PC-9 (cell line): ENCODE measurements around the gene NTN4. TPM values are rescaled to one million over a fixed set of nuclear protein-coding genes. Genes with fewer than 3 reads are reported as not detected.

Experiments used
- BruUV-seq: library from RNA; stranded (reverse); fragments of 400-500 nt; replicated peaks from 2 replicates; lab custom pipeline; 2021; lab: Mats Ljungman, UMichigan
- CTCF ChIA-PET: fragments of 300-600 bp; sonication (Branson Sonifier 250); formaldehyde crosslinking; loops from one replicate; lab custom pipeline; 2022; ENCODE audit warnings: antibody characterized with exemption; lab: Charles Lee
- POLR2A ChIA-PET: fragments of 300-600 bp; sonication (Branson Sonifier 250); formaldehyde crosslinking; loops from one replicate; lab custom pipeline; 2022; ENCODE audit warnings: antibody characterized with exemption; ENCODE audit not compliant: unreplicated experiment; lab: Charles Lee
- DNase-seq, 2 experiments: peaks; one replicate each; pipeline versions ENCODE4 v3.0.0 to v3.0.0-alpha.2; 2015 to 2022; ENCODE audit warnings: mixed read lengths in 1 of 2
- H2AFZ ChIP-seq: fragments of 200-600 bp; sonication (generic); 2 replicates; pipeline ENCODE4 v1.8.1; 2017; ENCODE audit warnings: antibody characterized with exemption
- H3F3A ChIP-seq: fragments of 200-600 bp; sonication (generic); 2 replicates; pipeline ENCODE4 v1.8.1; 2017; ENCODE audit warnings: antibody characterized with exemption, mild to moderate bottlenecking, low read depth; ENCODE audit not compliant: insufficient read depth
- H3K27ac ChIP-seq: fragments of 200-600 bp; sonication (generic); 2 replicates; pipeline ENCODE4 v1.6.1; 2016; ENCODE audit warnings: mixed run types
- H3K27me3 ChIP-seq: fragments of 200-600 bp; sonication (generic); 2 replicates; pipeline ENCODE4 v1.6.1; 2016; ENCODE audit warnings: low read depth, mixed run types; ENCODE audit not compliant: insufficient read depth
- H3K36me3 ChIP-seq: fragments of 200-600 bp; sonication (generic); 2 replicates; pipeline ENCODE4 v1.6.1; 2016; ENCODE audit warnings: low read depth, mixed run types
- H3K4me1 ChIP-seq: fragments of 200-600 bp; sonication (generic); replicated peaks from 2 replicates; pipeline ENCODE4 v1.6.1; 2016; ENCODE audit warnings: mixed run types; ENCODE audit not compliant: insufficient read depth
- H3K4me2 ChIP-seq: fragments of 200-600 bp; sonication (generic); 2 replicates; pipeline ENCODE4 v1.6.1; 2017; ENCODE audit warnings: mixed run types
- H3K4me3 ChIP-seq: fragments of 200-600 bp; sonication (generic); 2 replicates; pipeline ENCODE4 v1.6.1; 2016; ENCODE audit warnings: mixed run types
- H3K79me2 ChIP-seq: fragments of 200-600 bp; sonication (generic); 2 replicates; pipeline ENCODE4 v1.6.1; 2017; ENCODE audit warnings: low read depth, mixed run types
- H3K9me2 ChIP-seq: fragments of 200-600 bp; sonication (generic); 2 replicates; pipeline ENCODE4 v1.8.1; 2017; ENCODE audit warnings: mild to moderate bottlenecking; ENCODE audit not compliant: insufficient read depth
- H3K9me3 ChIP-seq: fragments of 200-600 bp; sonication (generic); 2 replicates; pipeline ENCODE4 v1.8.1; 2016; ENCODE audit warnings: low read depth; ENCODE audit not compliant: insufficient read depth
- H4K20me1 ChIP-seq: fragments of 200-600 bp; sonication (generic); 2 replicates; pipeline ENCODE4 v1.8.1; 2017; ENCODE audit not compliant: insufficient read depth
- EZH2 ChIP-seq: fragments of 200-600 bp; sonication (generic); IDR thresholded peaks from 2 replicates; pipeline ENCODE4 v1.8.0; 2017; ENCODE audit warnings: antibody characterized with exemption, low read depth
- intact Hi-C: fragments of 100-400 bp; cut with micrococcal nuclease; formaldehyde crosslinking; loops from one replicate; pipeline ENCODE4 v1.10.0; 2022; ENCODE audit not compliant: unreplicated experiment
- total RNA-seq: library from RNA; stranded (reverse); gene quantifications from 2 replicates; pipeline ENCODE4 v1.2.3, GENCODE V29; 2021
- TF ChIP-seq, protein P1 (sequence below): fragments of 200-600 bp; sonication (generic); conservative IDR thresholded peaks from 2 replicates; pipeline ENCODE4 v1.6.1; 2017; ENCODE audit warnings: mixed run types, antibody characterized with exemption, mild to moderate bottlenecking, moderate library complexity

NTN4 gene
- total RNA-seq, 1 experiment from 2014 or later: 41.5 TPM

DNA sequence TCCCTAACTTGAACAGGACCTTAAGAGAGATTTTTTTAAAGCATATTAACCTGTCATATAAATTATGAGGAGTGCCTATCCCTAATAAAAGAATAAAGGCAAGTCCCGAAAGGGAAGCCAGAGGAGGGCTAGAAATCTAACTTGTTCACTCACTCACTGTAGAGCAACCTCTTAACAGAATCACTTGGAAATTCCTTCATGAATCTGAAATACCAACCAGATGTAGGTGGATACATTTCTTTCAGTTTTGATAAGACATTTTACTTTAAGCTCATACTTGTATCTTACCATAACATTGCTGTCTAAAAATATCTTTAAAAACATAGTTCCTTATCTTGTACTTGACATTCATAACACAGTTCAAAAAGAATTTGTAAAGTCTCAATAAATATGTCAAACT lies 25.7 kb downstream of the NTN4 start:
- Histone ChIP-seq H3F3A (peaks cover 30% of the 10 kb centered on the region; the same call in 1 of the 2 replicates), H4K20me1 (no peaks in the 10 kb centered on the region; the same call in 1 of the 2 replicates), H3K79me2 (peaks cover 71% of the 10 kb centered on the region), H3K27ac (peak overlapping the region; percentile 17; the same call in 1 of the 2 replicates), H2AFZ (no peak overlapping the region), H3K9me3 (no peaks in the 10 kb centered on the region), H3K27me3 (no peaks in the 10 kb centered on the region), H3K4me1 (peaks cover 27% of the 10 kb centered on the region), H3K4me2 (no peak overlapping the region), H3K9me2 (no peaks in the 10 kb centered on the region), H3K4me3 (no peak overlapping the region), H3K36me3 (peaks cover 64% of the 10 kb centered on the region)
- no peak for DNase-seq
- POLR2A ChIA-PET: interaction anchor here (0.6 kb wide), 1 partner anchor 154 kb away, joined by 7 read pairs; no protein-coding TSS in a partner anchor
- BruUV-seq: no TSS peak
- CTCF ChIA-PET: no interaction called here
- intact Hi-C loops: loop anchor here (1.0 kb wide), 1 partner anchor 142 kb away; no protein-coding TSS in a partner anchor
- no peak for TF ChIP-seq EZH2
- TF ChIP-seq, protein P1, sequence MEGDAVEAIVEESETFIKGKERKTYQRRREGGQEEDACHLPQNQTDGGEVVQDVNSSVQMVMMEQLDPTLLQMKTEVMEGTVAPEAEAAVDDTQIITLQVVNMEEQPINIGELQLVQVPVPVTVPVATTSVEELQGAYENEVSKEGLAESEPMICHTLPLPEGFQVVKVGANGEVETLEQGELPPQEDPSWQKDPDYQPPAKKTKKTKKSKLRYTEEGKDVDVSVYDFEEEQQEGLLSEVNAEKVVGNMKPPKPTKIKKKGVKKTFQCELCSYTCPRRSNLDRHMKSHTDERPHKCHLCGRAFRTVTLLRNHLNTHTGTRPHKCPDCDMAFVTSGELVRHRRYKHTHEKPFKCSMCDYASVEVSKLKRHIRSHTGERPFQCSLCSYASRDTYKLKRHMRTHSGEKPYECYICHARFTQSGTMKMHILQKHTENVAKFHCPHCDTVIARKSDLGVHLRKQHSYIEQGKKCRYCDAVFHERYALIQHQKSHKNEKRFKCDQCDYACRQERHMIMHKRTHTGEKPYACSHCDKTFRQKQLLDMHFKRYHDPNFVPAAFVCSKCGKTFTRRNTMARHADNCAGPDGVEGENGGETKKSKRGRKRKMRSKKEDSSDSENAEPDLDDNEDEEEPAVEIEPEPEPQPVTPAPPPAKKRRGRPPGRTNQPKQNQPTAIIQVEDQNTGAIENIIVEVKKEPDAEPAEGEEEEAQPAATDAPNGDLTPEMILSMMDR: no peak

DNA sequence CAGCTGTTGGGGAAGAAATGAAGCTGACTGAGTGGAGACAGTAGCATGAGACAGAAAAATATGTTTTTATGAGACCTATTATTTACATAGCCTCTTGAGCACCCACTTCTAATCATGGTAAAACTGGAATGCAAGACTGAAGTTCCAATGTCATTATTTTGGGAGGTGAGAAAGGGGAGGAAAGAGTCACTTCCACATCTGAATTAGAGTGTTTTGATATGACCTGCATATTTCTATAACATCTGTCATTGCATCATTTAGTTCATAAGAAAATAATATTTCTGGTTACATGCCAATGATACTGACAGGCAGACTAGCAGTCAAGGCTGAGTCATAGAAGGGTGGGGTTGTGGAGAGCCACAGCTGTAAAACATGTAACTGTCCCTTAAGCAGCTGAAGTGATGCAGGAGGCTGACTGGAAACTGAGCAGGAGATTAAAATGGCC lies 26.7 kb downstream of the NTN4 start:
- DNase-seq: peak; percentile 37 to 83
- ChIA-PET CTCF (interaction anchor here (0.5 kb wide), 1 partner anchor 73 kb away, joined by 7 read pairs; no protein-coding TSS in a partner anchor), POLR2A (interaction anchor here (0.5 kb wide), 1 partner anchor 114 kb away, joined by 6 read pairs; no protein-coding TSS in a partner anchor)
- Histone ChIP-seq H3K4me3 (no peak overlapping the region), H4K20me1 (no peaks in the 10 kb centered on the region; the same call in 1 of the 2 replicates), H3K4me1 (peaks cover 27% of the 10 kb centered on the region), H2AFZ (no peak overlapping the region), H3K4me2 (no peak overlapping the region), H3K79me2 (peaks cover 76% of the 10 kb centered on the region), H3K9me3 (no peaks in the 10 kb centered on the region), H3K9me2 (no peaks in the 10 kb centered on the region), H3F3A (peaks cover 29% of the 10 kb centered on the region; the same call in 1 of the 2 replicates), H3K27me3 (no peaks in the 10 kb centered on the region), H3K27ac (peak overlapping the region; percentile 60), H3K36me3 (peaks cover 70% of the 10 kb centered on the region)
- no peak for TF ChIP-seq EZH2
- TF ChIP-seq, protein P1: no peak
- intact Hi-C loops: loop anchor here (1.0 kb wide), 1 partner anchor 141 kb away; no protein-coding TSS in a partner anchor
- no TSS peak for BruUV-seq

DNA sequence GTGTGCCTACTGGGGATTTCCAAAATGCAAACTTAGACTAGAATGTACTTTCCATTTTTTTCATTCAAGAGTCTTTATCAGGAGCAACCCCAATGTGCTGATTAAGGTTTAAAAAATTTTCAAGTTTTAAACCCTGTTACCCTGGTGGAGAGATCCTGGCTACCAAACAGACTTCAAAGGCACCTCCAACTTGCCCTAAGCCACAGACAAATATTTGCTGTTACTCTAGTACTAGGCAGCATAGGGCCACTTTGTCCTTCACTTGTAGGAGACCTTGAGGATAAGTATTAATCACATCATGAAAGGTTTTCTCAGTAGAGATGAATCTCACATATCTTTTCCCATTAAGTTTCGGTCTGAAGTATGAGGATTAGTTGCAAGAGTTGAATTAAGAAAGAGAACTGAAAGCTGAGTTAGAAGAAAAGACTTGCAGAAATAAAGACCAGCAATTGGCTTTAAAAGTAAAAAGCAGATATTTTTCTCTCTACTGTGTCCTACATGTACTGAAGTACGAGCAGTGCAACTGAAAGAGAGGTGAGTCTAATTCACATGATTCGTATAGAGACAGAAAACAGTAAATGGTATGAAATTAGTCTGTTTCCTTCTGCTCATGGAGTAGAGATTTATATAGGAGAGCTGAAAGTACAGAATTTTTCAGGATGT lies 28.3 kb downstream of the NTN4 start:
- H3K36me3 ChIP-seq: peaks cover 56% of the 10 kb centered on the region
- H3K4me3 ChIP-seq: no peak overlapping the region
- H3K79me2 ChIP-seq: peaks cover 62% of the 10 kb centered on the region
- ChIA-PET CTCF (no interaction called here), POLR2A (no interaction called here)
- H3K9me2 ChIP-seq: no peaks in the 10 kb centered on the region
- H3K27ac ChIP-seq: no peak overlapping the region; the same call in 1 of the 2 replicates
- no peaks in the 10 kb centered on the region for H3K27me3 ChIP-seq
- BruUV-seq: no TSS peak
- peaks cover 28% of the 10 kb centered on the region; the same call in 1 of the 2 replicates for H3F3A ChIP-seq
- TF ChIP-seq, protein P1: no peak
- TF ChIP-seq EZH2: no peak
- no peaks in the 10 kb centered on the region; the same call in 1 of the 2 replicates for H4K20me1 ChIP-seq
- intact Hi-C loops: no loop called here
- DNase-seq: no peak
- no peak overlapping the region for H3K4me2 ChIP-seq
- no peak overlapping the region for H2AFZ ChIP-seq
- peaks cover 27% of the 10 kb centered on the region for H3K4me1 ChIP-seq
- H3K9me3 ChIP-seq: no peaks in the 10 kb centered on the region
